ENCODE measurements around the gene EMC7.

EMC7 gene

GRCh38 chr15:34116620-34117019 is 15.0 kb upstream of the EMC7 start:
- no peak overlapping the region for H3K9ac ChIP-seq (ENCODE audit: low read length)
- no peaks in the 10 kb centered on the region for H3K9me3 ChIP-seq (ENCODE audit: control insufficient read depth, low read depth, low read length)

GRCh38 chr15:34114739-34115138 is 13.1 kb upstream of the EMC7 start:
- no peaks in the 10 kb centered on the region for H3K36me3 ChIP-seq (ENCODE audit: control insufficient read depth, low read depth, low read length)
- H3K27ac ChIP-seq (ENCODE audit: low read length) = no peak overlapping the region
- H3K9ac ChIP-seq (ENCODE audit: low read length) = no peak overlapping the region
- H3K27me3 ChIP-seq (ENCODE audit: control insufficient read depth, insufficient read depth, low read length) = no peaks in the 10 kb centered on the region
- H3K4me1 ChIP-seq (ENCODE audit: control insufficient read depth, low read depth, low read length) = no peaks in the 10 kb centered on the region
- no peaks in the 10 kb centered on the region for H3K9me3 ChIP-seq (ENCODE audit: control insufficient read depth, low read depth, low read length)
- H3K4me3 ChIP-seq (ENCODE audit: low read length) = no peak overlapping the region

More at GRCh38 chr15:34116620-34117019, 15.0 kb upstream of the EMC7 start:
- Histone ChIP-seq H3K27me3 (ENCODE audit: control insufficient read depth, insufficient read depth, low read length) (no peaks in the 10 kb centered on the region), H3K27ac (ENCODE audit: low read length) (no peak overlapping the region), H3K4me1 (ENCODE audit: control insufficient read depth, low read depth, low read length) (no peaks in the 10 kb centered on the region), H3K4me3 (ENCODE audit: low read length) (no peak overlapping the region), H3K36me3 (ENCODE audit: control insufficient read depth, low read depth, low read length) (no peaks in the 10 kb centered on the region)

- Histone ChIP-seq H3K27ac (ENCODE audit: low read length) (no peak overlapping the region), H3K9me3 (ENCODE audit: control insufficient read depth, low read depth, low read length) (no peaks in the 10 kb centered on the region), H3K4me3 (ENCODE audit: low read length) (no peak overlapping the region), H3K36me3 (ENCODE audit: control insufficient read depth, low read depth, low read length) (no peaks in the 10 kb centered on the region), H3K9ac (ENCODE audit: low read length) (no peak overlapping the region), H3K4me1 (ENCODE audit: control insufficient read depth, low read depth, low read length) (no peaks in the 10 kb centered on the region), H3K27me3 (ENCODE audit: control insufficient read depth, insufficient read depth, low read length) (no peaks in the 10 kb centered on the region)
Observed at GRCh38 chr15:34114215-34114614, 12.6 kb upstream of the EMC7 start.

GRCh38 chr15:34111488-34111887 is 9.8 kb upstream of the EMC7 start:
- no peak overlapping the region for H3K27ac ChIP-seq (ENCODE audit: low read length)
- H3K9ac ChIP-seq (ENCODE audit: low read length) = no peak overlapping the region
- no peaks in the 10 kb centered on the region for H3K36me3 ChIP-seq (ENCODE audit: control insufficient read depth, low read depth, low read length)
- H3K4me3 ChIP-seq (ENCODE audit: low read length) = no peak overlapping the region
- H3K4me1 ChIP-seq (ENCODE audit: control insufficient read depth, low read depth, low read length) = no peaks in the 10 kb centered on the region
- no peaks in the 10 kb centered on the region for H3K9me3 ChIP-seq (ENCODE audit: control insufficient read depth, low read depth, low read length)
- no peaks in the 10 kb centered on the region for H3K27me3 ChIP-seq (ENCODE audit: control insufficient read depth, insufficient read depth, low read length)

- H3K9ac ChIP-seq (ENCODE audit: low read length) = no peak overlapping the region
- H3K27ac ChIP-seq (ENCODE audit: low read length) = no peak overlapping the region
- H3K27me3 ChIP-seq (ENCODE audit: control insufficient read depth, insufficient read depth, low read length) = no peaks in the 10 kb centered on the region
- no peaks in the 10 kb centered on the region for H3K9me3 ChIP-seq (ENCODE audit: control insufficient read depth, low read depth, low read length)
- H3K4me1 ChIP-seq (ENCODE audit: control insufficient read depth, low read depth, low read length) = no peaks in the 10 kb centered on the region
- no peak overlapping the region for H3K4me3 ChIP-seq (ENCODE audit: low read length)
- H3K36me3 ChIP-seq (ENCODE audit: control insufficient read depth, low read depth, low read length) = no peaks in the 10 kb centered on the region
Observed at GRCh38 chr15:34109797-34110663, 8.4 kb upstream of the EMC7 start.

GRCh38 chr15:34107315-34107714 is 5.7 kb upstream of the EMC7 start:
- H3K36me3 ChIP-seq (ENCODE audit: control insufficient read depth, low read depth, low read length) = no peaks in the 10 kb centered on the region
- peaks cover 5% of the 10 kb centered on the region for H3K4me1 ChIP-seq (ENCODE audit: control insufficient read depth, low read depth, low read length)
- no peaks in the 10 kb centered on the region for H3K27me3 ChIP-seq (ENCODE audit: control insufficient read depth, insufficient read depth, low read length)
- H3K9me3 ChIP-seq (ENCODE audit: control insufficient read depth, low read depth, low read length) = no peaks in the 10 kb centered on the region
- no peak overlapping the region for H3K9ac ChIP-seq (ENCODE audit: low read length)
- no peak overlapping the region for H3K27ac ChIP-seq (ENCODE audit: low read length)
- no peak overlapping the region for H3K4me3 ChIP-seq (ENCODE audit: low read length)

- peaks cover 7% of the 10 kb centered on the region for H3K4me1 ChIP-seq (ENCODE audit: control insufficient read depth, low read depth, low read length)
- no peaks in the 10 kb centered on the region for H3K36me3 ChIP-seq (ENCODE audit: control insufficient read depth, low read depth, low read length)
- H3K27ac ChIP-seq (ENCODE audit: low read length) = no peak overlapping the region
- no peak overlapping the region for H3K4me3 ChIP-seq (ENCODE audit: low read length)
- no peaks in the 10 kb centered on the region for H3K9me3 ChIP-seq (ENCODE audit: control insufficient read depth, low read depth, low read length)
- H3K27me3 ChIP-seq (ENCODE audit: control insufficient read depth, insufficient read depth, low read length) = no peaks in the 10 kb centered on the region
- H3K9ac ChIP-seq (ENCODE audit: low read length) = no peak overlapping the region
Observed at GRCh38 chr15:34106423-34106822, 4.8 kb upstream of the EMC7 start.

GRCh38 chr15:34102175-34102925 is 688 bp upstream of the EMC7 start:
- Histone ChIP-seq H3K27me3 (ENCODE audit: control insufficient read depth, insufficient read depth, low read length) (no peaks in the 10 kb centered on the region), H3K27ac (ENCODE audit: low read length) (peak overlapping the region; percentile 53)

GRCh38 chr15:34099914-34100313 is 1.7 kb downstream of the EMC7 start:
- Histone ChIP-seq H3K4me3 (ENCODE audit: low read length) (no peak overlapping the region), H3K4me1 (ENCODE audit: control insufficient read depth, low read depth, low read length) (peaks cover 12% of the 10 kb centered on the region), H3K9me3 (ENCODE audit: control insufficient read depth, low read depth, low read length) (no peaks in the 10 kb centered on the region), H3K36me3 (ENCODE audit: control insufficient read depth, low read depth, low read length) (peaks cover 6% of the 10 kb centered on the region), H3K27ac (ENCODE audit: low read length) (no peak overlapping the region), H3K27me3 (ENCODE audit: control insufficient read depth, insufficient read depth, low read length) (no peaks in the 10 kb centered on the region), H3K9ac (ENCODE audit: low read length) (no peak overlapping the region)

More at GRCh38 chr15:34102175-34102925, 688 bp upstream of the EMC7 start:
- Histone ChIP-seq H3K4me1 (ENCODE audit: control insufficient read depth, low read depth, low read length) (peaks cover 12% of the 10 kb centered on the region), H3K4me3 (ENCODE audit: low read length) (peak overlapping the region; percentile 99), H3K9me3 (ENCODE audit: control insufficient read depth, low read depth, low read length) (no peaks in the 10 kb centered on the region), H3K9ac (ENCODE audit: low read length) (peak overlapping the region; percentile 87), H3K36me3 (ENCODE audit: control insufficient read depth, low read depth, low read length) (no peaks in the 10 kb centered on the region)

GRCh38 chr15:34085746-34086145 is 15.9 kb downstream of the EMC7 start:
- Histone ChIP-seq H3K4me3 (ENCODE audit: low read length) (no peak overlapping the region), H3K27me3 (ENCODE audit: control insufficient read depth, insufficient read depth, low read length) (no peaks in the 10 kb centered on the region), H3K9ac (ENCODE audit: low read length) (no peak overlapping the region), H3K9me3 (ENCODE audit: control insufficient read depth, low read depth, low read length) (no peaks in the 10 kb centered on the region), H3K27ac (ENCODE audit: low read length) (no peak overlapping the region), H3K36me3 (ENCODE audit: control insufficient read depth, low read depth, low read length) (peaks cover 19% of the 10 kb centered on the region), H3K4me1 (ENCODE audit: control insufficient read depth, low read depth, low read length) (no peaks in the 10 kb centered on the region)

- Histone ChIP-seq H3K4me3 (ENCODE audit: low read length) (no peak overlapping the region), H3K36me3 (ENCODE audit: control insufficient read depth, low read depth, low read length) (peaks cover 12% of the 10 kb centered on the region), H3K9ac (ENCODE audit: low read length) (no peak overlapping the region), H3K9me3 (ENCODE audit: control insufficient read depth, low read depth, low read length) (no peaks in the 10 kb centered on the region), H3K4me1 (ENCODE audit: control insufficient read depth, low read depth, low read length) (no peaks in the 10 kb centered on the region), H3K27ac (ENCODE audit: low read length) (no peak overlapping the region), H3K27me3 (ENCODE audit: control insufficient read depth, insufficient read depth, low read length) (no peaks in the 10 kb centered on the region)
Observed at GRCh38 chr15:34084086-34084485, 17.6 kb downstream of the EMC7 start.

Measured in iPS-18a (cell line).